ENCODE measurements around the gene MUC2.

MUC2 gene

DNA sequence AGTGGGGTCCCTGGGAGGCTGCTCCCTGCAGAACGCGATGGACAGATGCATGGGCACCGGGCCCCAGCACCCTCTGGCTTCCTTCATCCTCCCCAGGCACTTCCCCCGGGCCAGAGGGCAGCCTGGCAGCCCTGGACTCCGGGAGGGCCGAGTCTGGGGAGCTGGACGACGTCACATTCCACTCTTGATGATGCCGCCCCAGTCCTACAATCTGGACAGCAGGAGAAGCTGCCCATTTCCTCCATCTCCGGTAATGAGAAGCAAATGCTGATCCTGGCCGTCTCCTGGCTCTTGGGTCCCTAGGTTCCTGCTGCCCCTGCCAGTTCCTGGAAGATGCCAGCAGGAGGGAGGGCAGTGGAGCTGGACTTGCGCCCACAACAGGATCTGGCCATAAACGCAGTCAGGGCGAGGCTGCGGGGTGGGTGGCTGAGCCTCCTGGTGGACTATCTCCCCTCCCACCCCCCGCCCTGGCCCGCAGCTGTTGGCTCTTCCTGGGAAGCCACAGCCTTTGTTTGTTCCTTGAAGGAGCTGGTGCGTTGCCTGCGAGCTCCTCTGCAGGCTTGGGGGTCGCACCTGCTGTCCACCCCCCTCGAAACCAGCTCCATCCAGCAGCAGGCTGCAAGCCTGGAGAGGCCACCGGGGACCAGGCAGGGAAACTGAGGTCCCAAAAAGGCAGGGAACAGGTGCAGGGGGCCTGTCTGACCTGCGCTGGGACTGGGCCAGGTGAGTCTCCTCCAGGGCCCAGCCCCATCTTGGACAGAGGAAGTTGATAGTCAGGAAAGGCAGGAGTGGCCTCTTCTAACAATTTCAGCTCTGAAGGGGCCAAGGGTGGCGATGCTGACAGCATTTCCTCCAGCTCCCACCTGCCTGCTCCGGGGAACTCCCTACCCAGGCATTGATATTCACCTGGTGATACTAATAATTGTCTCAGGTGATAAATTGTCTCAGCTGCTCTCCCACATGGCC lies 20.2 kb upstream of the MUC2 start:
- H3K9ac ChIP-seq (ENCODE audit: low read length): no peak overlapping the region
- TF ChIP-seq, protein P1, sequence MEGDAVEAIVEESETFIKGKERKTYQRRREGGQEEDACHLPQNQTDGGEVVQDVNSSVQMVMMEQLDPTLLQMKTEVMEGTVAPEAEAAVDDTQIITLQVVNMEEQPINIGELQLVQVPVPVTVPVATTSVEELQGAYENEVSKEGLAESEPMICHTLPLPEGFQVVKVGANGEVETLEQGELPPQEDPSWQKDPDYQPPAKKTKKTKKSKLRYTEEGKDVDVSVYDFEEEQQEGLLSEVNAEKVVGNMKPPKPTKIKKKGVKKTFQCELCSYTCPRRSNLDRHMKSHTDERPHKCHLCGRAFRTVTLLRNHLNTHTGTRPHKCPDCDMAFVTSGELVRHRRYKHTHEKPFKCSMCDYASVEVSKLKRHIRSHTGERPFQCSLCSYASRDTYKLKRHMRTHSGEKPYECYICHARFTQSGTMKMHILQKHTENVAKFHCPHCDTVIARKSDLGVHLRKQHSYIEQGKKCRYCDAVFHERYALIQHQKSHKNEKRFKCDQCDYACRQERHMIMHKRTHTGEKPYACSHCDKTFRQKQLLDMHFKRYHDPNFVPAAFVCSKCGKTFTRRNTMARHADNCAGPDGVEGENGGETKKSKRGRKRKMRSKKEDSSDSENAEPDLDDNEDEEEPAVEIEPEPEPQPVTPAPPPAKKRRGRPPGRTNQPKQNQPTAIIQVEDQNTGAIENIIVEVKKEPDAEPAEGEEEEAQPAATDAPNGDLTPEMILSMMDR (IDR thresholded peaks at IDR 0.05; ENCODE audit: low read length): no peak
- no peak for TF ChIP-seq EZH2 (optimal IDR thresholded peaks at IDR 0.05; ENCODE audit: low read depth, low read length)
- TF ChIP-seq EZH2phosphoT487 (IDR thresholded peaks at IDR 0.05; ENCODE audit: low read length): no peak
- no peaks in the 10 kb centered on the region for H3K9me3 ChIP-seq (replicated peaks; ENCODE audit: insufficient read depth, low read length)
- H3F3A ChIP-seq (ENCODE audit: insufficient read depth, low read length): no peaks in the 10 kb centered on the region
- no peaks in the 10 kb centered on the region for H4K20me1 ChIP-seq (ENCODE audit: insufficient read depth, low read length)
- peaks cover 94% of the 10 kb centered on the region for H3K27me3 ChIP-seq (replicated peaks; ENCODE audit: insufficient read depth, low read length)
- no peak overlapping the region for H3K4me3 ChIP-seq (ENCODE audit: low read length)
- H3K79me2 ChIP-seq (ENCODE audit: low read length): no peaks in the 10 kb centered on the region
- H3K27ac ChIP-seq (ENCODE audit: low read length): no peak overlapping the region
- no peak overlapping the region for H2AFZ ChIP-seq (ENCODE audit: low read length)
- no peaks in the 10 kb centered on the region for H3K36me3 ChIP-seq (replicated peaks; ENCODE audit: insufficient read depth, low read length)
- H3K4me1 ChIP-seq (ENCODE audit: low read length): no peaks in the 10 kb centered on the region
- no peaks in the 10 kb centered on the region for H3K9me2 ChIP-seq (replicated peaks; ENCODE audit: insufficient read depth, low read length)
- DNase-seq: no peak
- H3K4me2 ChIP-seq (ENCODE audit: low read depth, low read length): no peak overlapping the region

DNA sequence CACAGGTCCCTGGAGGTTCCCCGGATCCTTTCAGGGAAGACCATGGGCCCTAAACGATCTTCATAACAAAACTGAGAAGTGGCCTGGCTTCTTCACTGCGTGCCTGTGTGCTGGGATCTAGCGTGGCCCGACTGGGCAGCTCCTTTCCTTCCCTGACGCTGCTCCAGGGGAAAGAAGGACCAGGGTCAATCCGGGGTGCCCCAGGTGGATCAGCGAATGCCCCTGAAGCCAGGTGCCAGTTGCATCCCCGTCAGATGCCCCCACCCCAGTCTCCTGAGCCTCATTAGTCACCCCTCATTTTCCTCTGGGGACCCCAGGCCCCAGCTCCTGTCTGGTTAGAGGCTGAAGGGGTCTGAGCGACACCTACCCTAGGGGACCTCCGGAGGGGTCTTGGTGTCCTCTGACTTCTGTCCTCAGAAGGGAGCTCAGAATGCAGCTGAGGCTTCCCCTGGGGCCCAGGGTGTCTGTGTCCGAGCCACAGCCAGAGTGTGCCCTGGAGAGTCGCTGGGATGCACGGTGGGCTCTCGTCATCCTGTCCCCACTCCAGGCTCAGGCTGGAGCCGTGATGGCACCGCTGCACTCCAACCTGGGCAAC lies 19.5 kb upstream of the MUC2 start:
- no peak overlapping the region for H2AFZ ChIP-seq (ENCODE audit: low read length)
- H4K20me1 ChIP-seq (ENCODE audit: insufficient read depth, low read length): no peaks in the 10 kb centered on the region
- TF ChIP-seq EZH2 (optimal IDR thresholded peaks at IDR 0.05; ENCODE audit: low read depth, low read length) (no peak), EZH2phosphoT487 (IDR thresholded peaks at IDR 0.05; ENCODE audit: low read length) (no peak)
- TF ChIP-seq, protein P1 (IDR thresholded peaks at IDR 0.05; ENCODE audit: low read length): no peak
- no peaks in the 10 kb centered on the region for H3K9me3 ChIP-seq (replicated peaks; ENCODE audit: insufficient read depth, low read length)
- H3K27ac ChIP-seq (ENCODE audit: low read length): no peak overlapping the region
- H3K27me3 ChIP-seq (replicated peaks; ENCODE audit: insufficient read depth, low read length): peaks cover 94% of the 10 kb centered on the region
- no peaks in the 10 kb centered on the region for H3K79me2 ChIP-seq (ENCODE audit: low read length)
- H3K9ac ChIP-seq (ENCODE audit: low read length): no peak overlapping the region
- H3K9me2 ChIP-seq (replicated peaks; ENCODE audit: insufficient read depth, low read length): no peaks in the 10 kb centered on the region
- DNase-seq: no peak
- no peaks in the 10 kb centered on the region for H3K36me3 ChIP-seq (replicated peaks; ENCODE audit: insufficient read depth, low read length)
- no peaks in the 10 kb centered on the region for H3K4me1 ChIP-seq (ENCODE audit: low read length)
- H3F3A ChIP-seq (ENCODE audit: insufficient read depth, low read length): no peaks in the 10 kb centered on the region
- no peak overlapping the region for H3K4me3 ChIP-seq (ENCODE audit: low read length)
- no peak overlapping the region for H3K4me2 ChIP-seq (ENCODE audit: low read depth, low read length)

DNA sequence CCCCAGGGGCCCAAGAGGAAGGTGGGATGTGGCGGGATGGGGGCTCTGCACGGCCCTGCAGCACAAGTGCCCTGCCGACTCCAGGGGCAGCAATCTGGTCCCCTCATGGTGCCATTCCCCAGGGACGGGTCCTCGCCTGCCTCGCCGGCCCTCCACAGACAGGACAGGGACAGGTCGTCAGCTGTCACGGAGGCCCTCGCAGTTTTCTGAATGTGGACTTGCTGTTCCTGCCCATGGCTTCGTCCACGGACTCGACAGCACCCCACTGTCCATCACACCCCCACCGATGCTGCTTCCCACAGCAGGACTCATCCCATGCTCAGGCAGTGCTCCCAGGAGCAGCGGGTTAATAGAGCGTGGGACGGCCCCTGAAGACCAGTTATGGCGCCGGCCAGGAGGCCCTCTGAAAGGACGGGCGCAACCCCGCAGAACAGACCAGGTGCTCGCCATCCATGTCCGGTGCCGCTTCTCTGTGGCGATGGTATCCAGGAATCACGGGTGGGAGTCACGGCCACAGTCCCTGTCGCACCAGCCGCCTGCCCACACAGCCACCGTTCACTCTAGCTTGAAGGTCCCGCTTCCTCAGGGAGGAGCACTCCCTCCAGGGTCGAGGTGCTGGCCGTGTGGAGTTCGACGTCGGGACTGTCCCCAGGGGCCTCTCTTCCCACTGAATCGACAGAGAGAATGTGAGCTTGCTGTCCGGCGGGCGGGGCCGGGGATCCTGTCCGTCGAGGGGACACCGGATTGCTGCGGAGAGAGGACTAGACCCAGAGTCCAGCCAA lies 18.5 kb upstream of the MUC2 start:
- no peaks in the 10 kb centered on the region for H3F3A ChIP-seq (ENCODE audit: insufficient read depth, low read length)
- no peaks in the 10 kb centered on the region for H3K9me3 ChIP-seq (replicated peaks; ENCODE audit: insufficient read depth, low read length)
- no peaks in the 10 kb centered on the region for H3K4me1 ChIP-seq (ENCODE audit: low read length)
- H3K4me3 ChIP-seq (ENCODE audit: low read length): no peak overlapping the region
- H3K9me2 ChIP-seq (replicated peaks; ENCODE audit: insufficient read depth, low read length): no peaks in the 10 kb centered on the region
- H3K27me3 ChIP-seq (replicated peaks; ENCODE audit: insufficient read depth, low read length): peaks cover 96% of the 10 kb centered on the region
- H3K9ac ChIP-seq (ENCODE audit: low read length): no peak overlapping the region
- H3K36me3 ChIP-seq (replicated peaks; ENCODE audit: insufficient read depth, low read length): no peaks in the 10 kb centered on the region
- no peak overlapping the region for H3K4me2 ChIP-seq (ENCODE audit: low read depth, low read length)
- TF ChIP-seq EZH2phosphoT487 (IDR thresholded peaks at IDR 0.05; ENCODE audit: low read length) (no peak), EZH2 (optimal IDR thresholded peaks at IDR 0.05; ENCODE audit: low read depth, low read length) (no peak)
- TF ChIP-seq, protein P1 (IDR thresholded peaks at IDR 0.05; ENCODE audit: low read length): no peak
- no peak overlapping the region for H2AFZ ChIP-seq (ENCODE audit: low read length)
- DNase-seq: no peak
- H3K79me2 ChIP-seq (ENCODE audit: low read length): no peaks in the 10 kb centered on the region
- no peaks in the 10 kb centered on the region for H4K20me1 ChIP-seq (ENCODE audit: insufficient read depth, low read length)
- H3K27ac ChIP-seq (ENCODE audit: low read length): no peak overlapping the region

Measured in MM.1S (cell line).